Measurements from ENCODE around the gene HFE.
"Not testable (repeated sequence)": the region's sequence is repeated elsewhere in the genome, so short reads cannot be mapped to it uniquely, and the experiment has no call there.

HFE gene, protein sequence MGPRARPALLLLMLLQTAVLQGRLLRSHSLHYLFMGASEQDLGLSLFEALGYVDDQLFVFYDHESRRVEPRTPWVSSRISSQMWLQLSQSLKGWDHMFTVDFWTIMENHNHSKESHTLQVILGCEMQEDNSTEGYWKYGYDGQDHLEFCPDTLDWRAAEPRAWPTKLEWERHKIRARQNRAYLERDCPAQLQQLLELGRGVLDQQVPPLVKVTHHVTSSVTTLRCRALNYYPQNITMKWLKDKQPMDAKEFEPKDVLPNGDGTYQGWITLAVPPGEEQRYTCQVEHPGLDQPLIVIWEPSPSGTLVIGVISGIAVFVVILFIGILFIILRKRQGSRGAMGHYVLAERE

DNA sequence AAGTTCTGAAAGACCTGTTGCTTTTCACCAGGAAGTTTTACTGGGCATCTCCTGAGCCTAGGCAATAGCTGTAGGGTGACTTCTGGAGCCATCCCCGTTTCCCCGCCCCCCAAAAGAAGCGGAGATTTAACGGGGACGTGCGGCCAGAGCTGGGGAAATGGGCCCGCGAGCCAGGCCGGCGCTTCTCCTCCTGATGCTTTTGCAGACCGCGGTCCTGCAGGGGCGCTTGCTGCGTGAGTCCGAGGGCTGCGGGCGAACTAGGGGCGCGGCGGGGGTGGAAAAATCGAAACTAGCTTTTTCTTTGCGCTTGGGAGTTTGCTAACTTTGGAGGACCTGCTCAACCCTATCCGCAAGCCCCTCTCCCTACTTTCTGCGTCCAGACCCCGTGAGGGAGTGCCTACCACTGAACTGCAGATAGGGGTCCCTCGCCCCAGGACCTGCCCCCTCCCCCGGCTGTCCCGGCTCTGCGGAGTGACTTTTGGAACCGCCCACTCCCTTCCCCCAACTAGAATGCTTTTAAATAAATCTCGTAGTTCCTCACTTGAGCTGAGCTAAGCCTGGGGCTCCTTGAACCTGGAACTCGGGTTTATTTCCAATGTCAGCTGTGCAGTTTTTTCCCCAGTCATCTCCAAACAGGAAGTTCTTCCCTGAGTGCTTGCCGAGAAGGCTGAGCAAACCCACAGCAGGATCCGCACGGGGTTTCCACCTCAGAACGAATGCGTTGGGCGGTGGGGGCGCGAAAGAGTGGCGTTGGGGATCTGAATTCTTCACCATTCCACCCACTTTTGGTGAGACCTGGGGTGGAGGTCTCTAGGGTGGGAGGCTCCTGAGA, at the start of gene HFE:
HFE (plus strand) TSS at position 146 of the 832 bp plus-strand sequence; CDS start at position 158, 12 bp downstream.
- no peak for DNase-seq

DNA sequence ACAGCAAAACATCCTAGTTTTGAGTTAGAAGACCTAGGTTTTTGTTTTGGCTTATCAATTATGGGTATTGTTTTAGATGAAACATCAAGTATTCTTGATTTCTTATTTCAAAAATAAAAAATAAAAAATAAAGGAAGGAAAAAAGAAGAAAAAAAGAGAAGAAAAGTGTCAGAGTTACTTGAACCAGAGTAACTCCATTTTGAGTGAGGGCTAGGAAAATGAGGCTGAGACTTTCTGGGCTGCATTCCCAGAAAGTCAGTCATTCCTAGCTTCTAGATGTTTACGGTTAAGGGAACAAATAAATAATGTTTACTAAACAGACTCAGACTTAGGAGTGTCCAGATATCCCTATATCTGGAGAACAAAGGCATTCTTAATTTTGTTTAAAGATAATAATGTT, 45.3 kb upstream of the HFE start:
- DNase-seq = no peak

DNA sequence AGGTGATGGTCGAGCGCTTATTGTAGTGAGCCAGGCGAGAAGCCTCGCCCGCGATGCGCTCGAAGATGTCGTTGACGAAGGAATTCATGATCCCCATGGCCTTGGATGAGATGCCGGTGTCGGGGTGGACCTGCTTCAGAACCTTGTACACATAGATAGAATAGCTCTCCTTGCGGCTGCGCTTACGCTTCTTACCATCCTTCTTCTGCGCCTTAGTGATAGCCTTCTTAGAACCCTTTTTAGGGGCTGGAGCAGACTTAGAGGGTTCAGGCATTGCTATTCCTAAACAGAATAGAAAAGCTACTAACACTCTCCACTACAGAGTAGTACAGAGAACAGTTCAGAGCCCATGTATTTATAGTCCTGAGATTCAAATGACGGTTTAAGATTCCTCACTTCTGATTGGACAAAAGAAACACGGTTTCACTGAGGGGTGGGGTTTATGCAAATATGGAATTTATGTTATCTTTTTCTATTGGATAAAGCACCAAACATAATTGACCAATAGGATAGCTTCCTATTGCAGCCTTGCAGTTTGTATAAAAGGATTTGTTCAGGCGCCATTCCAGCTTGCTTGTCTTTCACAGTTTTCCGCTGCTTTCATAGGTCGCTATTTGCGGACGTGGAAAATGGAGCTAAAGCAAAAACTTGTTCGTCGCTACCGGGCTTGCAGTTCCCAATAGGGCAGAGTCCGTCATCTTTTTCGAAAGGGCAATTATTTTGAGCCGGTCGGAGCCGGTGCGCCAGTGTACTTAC, 43.7 kb upstream of the HFE start:
- peak; percentile 63 to 66 for DNase-seq

DNA sequence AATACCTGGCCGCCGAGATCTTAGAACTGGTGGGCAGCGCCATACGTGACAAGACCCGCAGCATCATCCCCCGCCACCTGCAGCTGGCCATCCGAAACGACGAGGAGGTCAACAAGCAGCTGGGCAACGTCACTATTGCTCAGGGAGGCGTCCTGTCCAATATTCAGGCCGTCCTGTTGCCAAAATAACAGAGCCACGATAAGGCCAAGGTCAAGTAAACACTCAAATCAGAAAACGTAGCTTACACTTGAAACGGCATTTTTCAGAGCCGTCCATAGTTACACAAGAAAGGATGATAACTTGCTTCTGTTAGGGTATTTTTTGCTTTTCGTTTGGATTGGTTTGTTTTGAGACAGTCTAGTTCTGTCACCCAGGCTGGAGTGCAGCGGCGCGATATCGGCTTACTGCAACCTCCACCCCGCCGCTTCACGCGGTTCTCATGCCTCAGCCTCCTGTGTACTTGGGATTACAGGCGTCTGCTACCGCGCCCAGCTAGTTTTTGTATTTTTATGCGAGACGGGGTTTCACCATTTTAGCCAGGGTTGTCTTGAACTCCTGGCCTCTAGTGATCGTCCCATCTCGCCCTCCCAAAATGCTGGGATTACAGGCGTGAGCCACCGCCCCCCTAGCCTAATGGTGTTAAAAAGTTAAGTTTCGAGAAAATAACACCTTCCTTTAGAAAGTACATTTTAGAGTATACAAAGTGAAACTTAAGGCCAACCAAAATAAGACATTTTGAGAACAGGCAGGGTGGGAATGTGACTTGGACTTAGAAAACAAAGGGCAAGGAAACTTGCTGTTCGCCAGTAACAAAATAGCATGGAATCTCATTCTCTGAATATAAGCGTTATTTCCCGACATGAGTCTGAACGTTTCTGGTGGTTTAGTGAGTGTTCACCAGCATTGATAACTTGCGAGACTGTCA, 42.8 kb upstream of the HFE start:
- no peak for DNase-seq

DNA sequence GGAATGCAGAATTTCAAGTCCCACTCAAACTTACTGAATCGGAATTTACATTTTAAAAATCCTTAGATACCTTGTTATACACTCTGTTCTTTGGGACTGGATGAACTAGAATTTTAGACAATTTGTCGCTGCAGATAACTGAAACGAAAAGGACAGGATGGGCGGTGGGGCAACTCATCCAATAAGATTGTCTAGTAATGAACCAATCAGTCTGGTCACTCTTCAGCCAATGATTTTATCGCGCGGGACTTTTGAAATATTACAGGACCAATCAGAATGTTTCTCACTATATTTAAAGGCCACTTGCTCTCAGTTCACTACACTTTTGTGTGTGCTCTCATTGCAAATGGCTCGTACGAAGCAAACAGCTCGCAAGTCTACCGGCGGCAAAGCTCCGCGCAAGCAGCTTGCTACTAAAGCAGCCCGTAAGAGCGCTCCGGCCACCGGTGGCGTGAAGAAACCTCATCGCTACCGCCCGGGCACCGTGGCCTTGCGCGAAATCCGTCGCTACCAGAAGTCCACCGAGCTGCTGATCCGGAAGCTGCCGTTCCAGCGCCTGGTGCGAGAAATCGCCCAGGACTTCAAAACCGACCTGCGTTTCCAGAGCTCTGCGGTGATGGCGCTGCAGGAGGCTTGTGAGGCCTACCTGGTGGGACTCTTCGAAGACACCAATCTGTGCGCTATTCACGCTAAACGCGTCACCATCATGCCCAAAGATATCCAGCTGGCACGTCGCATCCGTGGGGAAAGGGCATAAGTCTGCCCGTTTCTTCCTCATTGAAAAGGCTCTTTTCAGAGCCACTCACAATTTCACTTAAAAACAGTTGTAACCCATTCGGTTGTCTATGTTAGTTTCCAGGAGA, 41.9 kb upstream of the HFE start:
- DNase-seq = peak; percentile 75 to 84

GRCh38 chr6:26045928-26046368, 41.3 kb upstream of the HFE start:
- no peak for DNase-seq

DNA sequence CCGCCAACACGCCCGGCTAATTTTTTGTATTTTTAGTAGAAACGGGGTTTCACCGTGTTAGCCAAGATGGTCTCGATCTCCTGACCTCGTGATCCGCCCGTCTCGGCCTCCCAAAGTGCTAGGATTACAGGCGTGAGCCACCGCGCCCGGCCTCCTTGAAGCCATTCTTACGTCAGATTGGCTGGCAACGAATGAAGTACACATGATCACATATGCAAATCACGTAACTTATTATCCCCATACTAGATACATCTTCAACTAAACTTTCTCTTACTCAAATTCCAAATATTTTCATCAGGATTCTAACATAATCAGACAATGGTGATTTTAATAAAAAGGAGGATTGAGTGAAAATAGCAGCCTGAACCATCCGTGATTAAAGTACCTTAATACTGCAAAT, 39.9 kb upstream of the HFE start:
- not testable (repeated sequence) for DNase-seq

GRCh38 chr6:26048590-26048989, 38.6 kb upstream of the HFE start:
- DNase-seq = no peak

GRCh38 chr6:26051665-26052310, 35.4 kb upstream of the HFE start:
- no peak for DNase-seq

GRCh38 chr6:26052762-26053250, 34.4 kb upstream of the HFE start:
- not testable (repeated sequence) for DNase-seq

DNA sequence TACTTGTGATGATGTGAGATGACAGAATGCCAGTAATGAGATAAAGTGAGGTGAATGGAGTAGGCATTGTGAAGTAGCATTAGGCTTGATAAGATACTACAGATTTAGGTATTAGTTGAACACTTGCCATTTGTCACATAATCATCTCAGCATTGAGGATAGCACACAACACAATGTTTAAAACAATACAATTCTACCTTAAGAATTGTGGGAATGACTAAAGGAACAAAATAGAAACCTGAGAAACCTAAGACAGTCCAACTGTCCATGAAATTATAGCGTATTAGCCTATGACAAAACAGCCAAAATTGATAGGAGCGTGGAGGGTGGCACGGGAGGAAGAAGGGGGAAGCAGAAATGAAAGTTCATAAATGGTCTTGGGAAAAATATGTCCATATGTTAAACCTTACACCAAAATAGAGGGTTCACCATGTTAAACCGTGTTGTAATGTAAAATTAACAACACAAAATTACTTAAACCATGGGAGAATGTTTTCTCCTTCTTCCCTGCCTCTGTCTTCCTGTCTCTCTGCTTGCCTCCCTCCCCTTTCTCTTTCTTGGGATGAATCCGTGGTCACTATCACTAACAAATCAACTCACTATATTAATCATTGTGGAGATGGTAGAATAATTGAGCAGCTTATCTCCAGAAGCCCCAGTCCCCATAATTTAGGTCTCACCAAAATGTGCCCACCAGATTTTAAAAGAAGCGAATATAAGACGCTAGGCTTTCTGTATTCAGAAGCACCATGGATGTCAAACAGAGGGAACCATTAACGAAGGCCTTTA, 33.0 kb upstream of the HFE start:
- no peak for DNase-seq

- DNase-seq = peak; percentile 68 to 86
Measured at GRCh38 chr6:26054781-26055718, 32.2 kb upstream of the HFE start.

GRCh38 chr6:26055719-26056582, 31.3 kb upstream of the HFE start:
- peak; percentile 69 to 71 for DNase-seq

DNA sequence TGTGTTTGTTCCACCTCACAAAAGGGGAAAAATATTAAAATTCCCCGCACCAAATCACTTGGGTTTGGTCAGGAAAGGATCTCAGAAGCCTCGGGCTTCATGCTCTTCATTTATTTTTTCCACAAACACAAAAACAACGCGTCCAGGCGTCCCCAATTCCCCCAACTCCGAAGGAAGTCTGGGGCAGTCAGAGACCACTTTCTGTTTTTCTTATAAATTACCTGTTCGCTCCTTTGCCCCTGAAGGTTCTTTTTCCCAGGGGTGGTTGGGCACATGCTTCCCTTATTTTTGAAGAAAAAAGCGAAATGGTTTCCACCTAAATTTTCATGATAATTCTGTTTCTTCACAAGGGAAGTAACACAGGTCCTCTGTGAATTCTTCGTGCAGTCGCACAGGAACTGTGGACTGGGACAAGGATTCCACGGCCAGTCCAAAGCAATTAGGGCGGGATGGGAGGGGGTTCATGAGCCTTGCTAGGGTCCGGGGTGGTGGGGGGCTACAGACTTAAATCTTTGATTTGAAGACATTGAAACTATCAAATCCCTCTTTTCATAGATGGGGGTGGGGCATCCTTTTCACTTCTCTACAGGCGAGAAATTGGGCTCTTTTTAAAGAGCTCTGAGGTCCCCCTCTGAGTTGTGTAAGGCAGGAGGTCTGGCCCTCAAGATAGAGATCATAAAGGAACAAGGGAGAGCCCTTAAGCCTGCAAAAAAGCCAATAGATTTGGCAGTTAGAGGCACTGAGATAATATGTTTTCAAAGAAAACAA, 30.5 kb upstream of the HFE start:
- DNase-seq = peak in 1 of 2 experiments; percentile 46

GRCh38 chr6:26057899-26058298, 29.3 kb upstream of the HFE start:
- DNase-seq = no peak

DNA sequence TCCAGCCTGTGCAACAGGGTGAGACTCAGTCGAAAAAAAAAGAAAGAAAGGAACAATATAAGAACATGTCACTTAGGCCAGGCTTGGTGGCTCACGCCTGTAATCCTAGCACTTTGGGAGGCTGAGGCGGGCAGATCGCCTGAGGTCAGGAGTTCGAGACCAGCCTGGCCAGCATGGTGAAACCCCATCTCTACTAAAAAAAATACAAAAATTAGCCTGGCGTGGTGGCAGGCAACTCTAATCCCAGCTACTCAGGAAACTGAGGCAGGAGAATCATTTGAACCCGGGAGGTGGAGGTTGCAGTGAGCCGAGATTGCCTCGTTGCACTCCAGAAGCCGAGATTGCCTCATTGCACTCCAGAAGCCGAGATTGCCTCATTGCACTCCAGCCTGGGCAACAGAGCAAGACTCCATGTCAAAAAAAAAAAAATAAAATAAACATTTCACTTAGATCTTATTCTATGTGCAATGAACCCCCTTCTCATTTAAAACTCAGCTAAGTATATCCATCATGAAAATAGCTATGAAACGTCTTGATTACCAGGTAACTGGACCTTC, 28.7 kb upstream of the HFE start:
- not testable (repeated sequence) for DNase-seq
